Endodermal cell (in vitro differentiated cells): ENCODE measurements around the gene BTBD6. TPM values are rescaled to one million over a fixed set of nuclear protein-coding genes. Genes with fewer than 3 reads are reported as not detected.

Source experiments
- DNase-seq: peaks from one replicate; pipeline ENCODE4 v3.0.0-alpha.2; 2017
- H3K27ac ChIP-seq: 2 replicates; pipeline ENCODE4 v1.5.1; 2013; ENCODE audit warnings: mild to moderate bottlenecking, low read depth, low read length, moderate library complexity
- H3K27me3 ChIP-seq: 2 replicates; pipeline ENCODE4 v1.6.1; 2013; ENCODE audit warnings: mild to moderate bottlenecking, low read length, moderate library complexity; ENCODE audit not compliant: insufficient read depth, control insufficient read depth, poor library complexity, severe bottlenecking
- H3K36me3 ChIP-seq: 2 replicates; pipeline ENCODE4 v1.7.0; 2013; ENCODE audit warnings: mild to moderate bottlenecking, low read length, moderate library complexity; ENCODE audit not compliant: control insufficient read depth, insufficient read depth
- H3K4me1 ChIP-seq: one replicate; pipeline ENCODE4 v1.7.0; 2013; ENCODE audit warnings: low read length; ENCODE audit not compliant: control insufficient read depth, insufficient read depth
- H3K4me3 ChIP-seq: 2 replicates; pipeline ENCODE4 v1.5.1; 2013; ENCODE audit warnings: mild to moderate bottlenecking, low read length, moderate library complexity
- H3K9ac ChIP-seq: 2 replicates; pipeline ENCODE4 v1.6.1; 2013; ENCODE audit warnings: mild to moderate bottlenecking, low read length, moderate library complexity; ENCODE audit not compliant: poor library complexity, severe bottlenecking; ENCODE audit errors: extremely low read depth
- H3K9me3 ChIP-seq: 2 replicates; pipeline ENCODE4 v1.6.1; 2013; ENCODE audit warnings: mild to moderate bottlenecking, low read length, moderate library complexity; ENCODE audit not compliant: control insufficient read depth
- H3K27ac Mint-ChIP-seq: 2 replicates; pipeline ENCODE4 v1.8.0; 2020; ENCODE audit warnings: mixed read lengths
- H3K27me3 Mint-ChIP-seq: 2 replicates; pipeline ENCODE4 v1.8.0; 2021; ENCODE audit warnings: mild to moderate bottlenecking, mixed read lengths; ENCODE audit not compliant: insufficient read depth
- H3K36me3 Mint-ChIP-seq: 2 replicates; pipeline ENCODE4 v1.8.0; 2020; ENCODE audit warnings: low read depth, mixed read lengths
- H3K4me1 Mint-ChIP-seq: 2 replicates; pipeline ENCODE4 v1.8.0; 2020; ENCODE audit warnings: mixed read lengths
- H3K4me3 Mint-ChIP-seq: 2 replicates; pipeline ENCODE4 v1.8.0; 2020; ENCODE audit warnings: mild to moderate bottlenecking, moderate library complexity, mixed read lengths
- H3K9me3 Mint-ChIP-seq: 2 replicates; pipeline ENCODE4 v1.8.0; 2020; ENCODE audit warnings: mild to moderate bottlenecking, mixed read lengths
- CTCF ChIP-seq: fragments of 200-600 bp; sonication (generic); conservative IDR thresholded peaks from 2 replicates; pipeline ENCODE4 v1.5.0; 2021; ENCODE audit warnings: antibody characterized with exemption, mild to moderate bottlenecking
- WGBS, 2 experiments: methylation state at CpG; one replicate each; pipeline versions ENCODE4 v1.1.5 to v1.1.7; 2013; ENCODE audit warnings: missing lambda C conversion rate in 2 of 2, mixed read lengths in 1 of 2; ENCODE audit not compliant: insufficient coverage in 1 of 2, insufficient read length in 1 of 2; 5-methylcytosine and 5-hydroxymethylcytosine counted together
- total RNA-seq, 2 donors: library from RNA; stranded (reverse); fragmentation: NEBNext Ultra II Directional in 1 of 2; extraction: Animal tissue kit (Norgen Biotek cat#: 25700) in 1 of 2; gene quantifications; 2 replicates in 1 of 2; 3 replicates in 1 of 2; pipeline ENCODE4 v1.2.1, GENCODE V29; 2021

The BTBD6 gene
- total RNA-seq, 2 donors from 2014 or later = 21.8 to 26.9 TPM

- H3K27me3 Mint-ChIP-seq = no peaks in the 10 kb centered on the region
- H3K9me3 ChIP-seq = no peaks in the 10 kb centered on the region
- no peak for TF ChIP-seq CTCF
- no peak overlapping the region for H3K9ac ChIP-seq
- H3K4me1 ChIP-seq = no peaks in the 10 kb centered on the region
- DNase-seq = no peak
- H3K4me3 ChIP-seq = no peak overlapping the region
- WGBS, 2 experiments = 94 to 96% methylated on average over 20 to 30 of the region's 30 CpGs
- H3K4me1 Mint-ChIP-seq = no peaks in the 10 kb centered on the region
- no peak overlapping the region for H3K27ac Mint-ChIP-seq
- no peak overlapping the region for H3K27ac ChIP-seq
- H3K36me3 ChIP-seq = no peaks in the 10 kb centered on the region
- no peak overlapping the region for H3K4me3 Mint-ChIP-seq
- no peaks in the 10 kb centered on the region for H3K27me3 ChIP-seq
- peaks cover 6% of the 10 kb centered on the region for H3K36me3 Mint-ChIP-seq
- H3K9me3 Mint-ChIP-seq = no peaks in the 10 kb centered on the region
Measured at GRCh38 chr14:105210266-105211025, 37.9 kb upstream of the BTBD6 start.

- Histone ChIP-seq H3K4me1 (no peaks in the 10 kb centered on the region), H3K27ac (no peak overlapping the region), H3K9ac (no peak overlapping the region), H3K4me3 (no peak overlapping the region), H3K36me3 (no peaks in the 10 kb centered on the region), H3K9me3 (no peaks in the 10 kb centered on the region), H3K27me3 (no peaks in the 10 kb centered on the region)
- H3K9me3 Mint-ChIP-seq = no peaks in the 10 kb centered on the region
- no peak overlapping the region for H3K4me3 Mint-ChIP-seq
- no peak for TF ChIP-seq CTCF
- no peaks in the 10 kb centered on the region for H3K4me1 Mint-ChIP-seq
- H3K36me3 Mint-ChIP-seq = peaks cover 13% of the 10 kb centered on the region
- 91 to 95% methylated on average over 15 to 23 of the region's 23 CpGs for WGBS, 2 experiments
- no peaks in the 10 kb centered on the region for H3K27me3 Mint-ChIP-seq
- DNase-seq = no peak
- H3K27ac Mint-ChIP-seq = no peak overlapping the region
Measured at GRCh38 chr14:105211086-105211757, 37.1 kb upstream of the BTBD6 start.

DNA sequence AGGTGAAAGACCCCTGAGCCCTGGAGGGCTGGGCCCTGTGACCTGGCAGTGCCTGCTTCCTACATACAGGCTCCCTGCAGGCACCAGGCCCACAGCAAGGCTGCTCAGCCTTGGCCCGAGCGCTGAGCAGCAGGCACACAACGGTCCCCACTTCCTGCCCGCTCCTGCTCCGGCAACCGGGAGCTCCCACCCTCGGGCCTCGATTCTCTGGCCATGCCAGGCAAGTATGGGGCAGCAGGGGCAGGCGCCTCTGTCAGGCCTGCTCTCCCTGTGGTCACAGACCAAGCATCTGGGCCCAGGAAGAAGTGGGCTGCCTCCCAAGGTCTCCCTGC lies 36.6 kb upstream of the BTBD6 start:
- Mint-ChIP-seq H3K27me3 (no peaks in the 10 kb centered on the region), H3K36me3 (peaks cover 15% of the 10 kb centered on the region), H3K27ac (no peak overlapping the region), H3K4me1 (no peaks in the 10 kb centered on the region), H3K4me3 (no peak overlapping the region), H3K9me3 (no peaks in the 10 kb centered on the region)
- no peak overlapping the region for H3K9ac ChIP-seq
- H3K9me3 ChIP-seq = no peaks in the 10 kb centered on the region
- no peak for TF ChIP-seq CTCF
- no peak for DNase-seq
- H3K36me3 ChIP-seq = no peaks in the 10 kb centered on the region
- H3K27ac ChIP-seq = no peak overlapping the region
- no peaks in the 10 kb centered on the region for H3K27me3 ChIP-seq
- no peak overlapping the region for H3K4me3 ChIP-seq
- H3K4me1 ChIP-seq = no peaks in the 10 kb centered on the region
- WGBS, 2 experiments = 94 to 96% methylated on average over 8 to 9 of the region's 9 CpGs
